Measurements from ENCODE around the gene TTLL12.

The TTLL12 gene

GRCh38 chr22:43186272-43187170 lies at the start of gene TTLL12:
TSS of gene TTLL12 (minus strand) at chr22:43187134. CDS start at chr22:43187069, 65 bp downstream.
- DNase-seq: peak; percentile 9

GRCh38 chr22:43235445-43236409 lies 48.8 kb upstream of the TTLL12 start:
- DNase-seq: no peak

GRCh38 chr22:43234264-43234988 lies 47.5 kb upstream of the TTLL12 start:
- DNase-seq: no peak

GRCh38 chr22:43233529-43233928 lies 46.6 kb upstream of the TTLL12 start:
- no peak for DNase-seq

GRCh38 chr22:43232445-43232844 lies 45.5 kb upstream of the TTLL12 start:
- no peak for DNase-seq

GRCh38 chr22:43231724-43232034 lies 44.7 kb upstream of the TTLL12 start:
- DNase-seq: no peak

GRCh38 chr22:43230971-43231723 lies 44.2 kb upstream of the TTLL12 start:
- no peak for DNase-seq

GRCh38 chr22:43230571-43230970 lies 43.6 kb upstream of the TTLL12 start:
- DNase-seq: no peak

GRCh38 chr22:43228863-43229262 lies 41.9 kb upstream of the TTLL12 start:
- DNase-seq: no peak

GRCh38 chr22:43228330-43228729 lies 41.4 kb upstream of the TTLL12 start:
- DNase-seq: no peak

- no peak for DNase-seq
Observed at GRCh38 chr22:43227239-43227630, 40.3 kb upstream of the TTLL12 start.

- DNase-seq: no peak
Observed at GRCh38 chr22:43226377-43227238, 39.7 kb upstream of the TTLL12 start.

GRCh38 chr22:43225609-43226008 lies 38.7 kb upstream of the TTLL12 start:
- no peak for DNase-seq

- no peak for DNase-seq
Observed at GRCh38 chr22:43222987-43223386, 36.1 kb upstream of the TTLL12 start.

- no peak for DNase-seq
Observed at GRCh38 chr22:43222262-43222661, 35.3 kb upstream of the TTLL12 start.

- no peak for DNase-seq
Observed at GRCh38 chr22:43220625-43221380, 33.9 kb upstream of the TTLL12 start.

- DNase-seq: no peak
Observed at GRCh38 chr22:43218786-43219185, 31.9 kb upstream of the TTLL12 start.

- DNase-seq: no peak
Observed at GRCh38 chr22:43217285-43218030, 30.5 kb upstream of the TTLL12 start.

GRCh38 chr22:43216738-43217137 lies 29.8 kb upstream of the TTLL12 start:
- DNase-seq: no peak

GRCh38 chr22:43213962-43214361 lies 27.0 kb upstream of the TTLL12 start:
- DNase-seq: no peak

Data from T1000 (cell line).